ENCODE data around the gene CASQ2. TPM values are rescaled to one million over a fixed set of nuclear protein-coding genes. Genes with fewer than 3 reads are reported as not detected.

Gene CASQ2
- total and polyA plus RNA-seq, 9 donors = 0.36 to 43.0 (median 2.3) TPM

GRCh38 chr1:115811140-115811828 lies 42.8 kb upstream of the CASQ2 start:
- TF ChIP-seq CTCF (IDR thresholded peaks at IDR 0.05) = no peak
- TF ChIP-seq POLR2A (IDR thresholded peaks at IDR 0.05) = no peak
- no peak for TF ChIP-seq EP300 (IDR thresholded peaks at IDR 0.05)
- no peaks in the 10 kb centered on the region for H3K36me3 ChIP-seq
- H3K9me3 ChIP-seq = no peaks in the 10 kb centered on the region
- H3K4me3 ChIP-seq = no peak overlapping the region
- DNase-seq = no peak
- no peaks in the 10 kb centered on the region for H3K4me1 ChIP-seq (ENCODE audit: insufficient read depth)
- WGBS, 3 donors = 70 to 75% (median 71%) methylated on average over 3 of the region's 3 CpGs
- no peaks in the 10 kb centered on the region for H3K27me3 ChIP-seq
- H3K27ac ChIP-seq = no peak overlapping the region
- intact Hi-C loops (cut with DNase I) = no loop called here

- no peak for DNase-seq
- Histone ChIP-seq H3K36me3 (no peaks in the 10 kb centered on the region), H3K4me3 (no peak overlapping the region), H3K27me3 (no peaks in the 10 kb centered on the region), H3K27ac (no peak overlapping the region), H3K9me3 (no peaks in the 10 kb centered on the region), H3K4me1 (ENCODE audit: insufficient read depth) (no peaks in the 10 kb centered on the region)
- intact Hi-C loops (cut with DNase I) = no loop called here
- WGBS, 3 donors = 51 to 76% (median 56%) methylated on average over 2 of the region's 2 CpGs
- TF ChIP-seq POLR2A (IDR thresholded peaks at IDR 0.05) (no peak), CTCF (IDR thresholded peaks at IDR 0.05) (no peak), EP300 (IDR thresholded peaks at IDR 0.05) (no peak)
Observed at GRCh38 chr1:115810609-115811008, 42.1 kb upstream of the CASQ2 start.

- Histone ChIP-seq H3K27ac (no peak overlapping the region), H3K36me3 (no peaks in the 10 kb centered on the region), H3K27me3 (no peaks in the 10 kb centered on the region), H3K4me3 (no peak overlapping the region), H3K4me1 (ENCODE audit: insufficient read depth) (no peaks in the 10 kb centered on the region), H3K9me3 (no peaks in the 10 kb centered on the region)
- whole genome bisulfite sequencing, 3 donors = 58 to 62% (median 60%) methylated on average over 2 of the region's 2 CpGs
- no peak for TF ChIP-seq CTCF (IDR thresholded peaks at IDR 0.05)
- no peak for TF ChIP-seq EP300 (IDR thresholded peaks at IDR 0.05)
- TF ChIP-seq POLR2A (IDR thresholded peaks at IDR 0.05) = no peak
- no peak for DNase-seq
- intact Hi-C loops (cut with DNase I) = no loop called here
Observed at GRCh38 chr1:115809847-115810246, 41.3 kb upstream of the CASQ2 start.

GRCh38 chr1:115809076-115809475 lies 40.6 kb upstream of the CASQ2 start:
- Histone ChIP-seq H3K4me3 (no peak overlapping the region), H3K9me3 (no peaks in the 10 kb centered on the region), H3K36me3 (no peaks in the 10 kb centered on the region), H3K4me1 (ENCODE audit: insufficient read depth) (no peaks in the 10 kb centered on the region), H3K27me3 (no peaks in the 10 kb centered on the region), H3K27ac (no peak overlapping the region)
- no peak for DNase-seq
- TF ChIP-seq POLR2A (IDR thresholded peaks at IDR 0.05) = no peak
- no peak for TF ChIP-seq EP300 (IDR thresholded peaks at IDR 0.05)
- intact Hi-C loops (cut with DNase I) = no loop called here

GRCh38 chr1:115807723-115808122 lies 39.2 kb upstream of the CASQ2 start:
- Histone ChIP-seq H3K4me3 (no peak overlapping the region), H3K36me3 (no peaks in the 10 kb centered on the region), H3K4me1 (ENCODE audit: insufficient read depth) (no peaks in the 10 kb centered on the region), H3K27me3 (no peaks in the 10 kb centered on the region), H3K27ac (no peak overlapping the region), H3K9me3 (no peaks in the 10 kb centered on the region)
- intact Hi-C loops (cut with DNase I) = no loop called here
- no peak for DNase-seq
- 13 to 25% (median 16%) methylated on average over 2 of the region's 2 CpGs for WGBS, 3 donors
- TF ChIP-seq EP300 (IDR thresholded peaks at IDR 0.05) (no peak), CTCF (IDR thresholded peaks at IDR 0.05) (no peak), POLR2A (IDR thresholded peaks at IDR 0.05) (no peak)
